ENCODE measurements around the gene ACOT4.
"Not testable (repeated sequence)": the region's sequence is repeated elsewhere in the genome, so short reads cannot be mapped to it uniquely, and the experiment has no call there.

Gene ACOT4

GRCh38 chr14:73582102-73582979, 9.3 kb upstream of the ACOT4 start:
- peak; percentile 62 for DNase-seq

- no peak for DNase-seq
Observed at GRCh38 chr14:73588695-73589094, 3.0 kb upstream of the ACOT4 start.

- peak; percentile 56 for DNase-seq
Observed at GRCh38 chr14:73589116-73589515, 2.6 kb upstream of the ACOT4 start.

GRCh38 chr14:73590673-73591004, 1.0 kb upstream of the ACOT4 start:
- not testable (repeated sequence) for DNase-seq

GRCh38 chr14:73594491-73594890, 2.8 kb downstream of the ACOT4 start:
- DNase-seq: no peak

GRCh38 chr14:73599499-73599898, 7.8 kb downstream of the ACOT4 start:
- no peak for DNase-seq

GRCh38 chr14:73602994-73603393, 11.3 kb downstream of the ACOT4 start:
- DNase-seq: no peak

GRCh38 chr14:73606271-73606670, 14.6 kb downstream of the ACOT4 start:
- no peak for DNase-seq

- no peak for DNase-seq
Observed at GRCh38 chr14:73607241-73607640, 15.6 kb downstream of the ACOT4 start.

- DNase-seq: no peak
Observed at GRCh38 chr14:73610687-73611086, 19.0 kb downstream of the ACOT4 start.

- DNase-seq: peak; percentile 70
Observed at GRCh38 chr14:73612339-73613045, 20.8 kb downstream of the ACOT4 start, which contains the start of gene ACOT6. Gene ACOT6 (plus strand): TSS chr14:73612517. CDS start chr14:73612572, 55 bp downstream.

GRCh38 chr14:73613046-73613383, 21.3 kb downstream of the ACOT4 start:
- DNase-seq: peak; percentile 6

- DNase-seq: no peak
Observed at GRCh38 chr14:73613419-73613963, 21.8 kb downstream of the ACOT4 start.

- DNase-seq: no peak
Observed at GRCh38 chr14:73616831-73617230, 25.2 kb downstream of the ACOT4 start.

GRCh38 chr14:73619524-73619923, 27.9 kb downstream of the ACOT4 start:
- DNase-seq: no peak

- DNase-seq: peak; percentile 10
Observed at GRCh38 chr14:73620268-73620667, 28.6 kb downstream of the ACOT4 start.

GRCh38 chr14:73623504-73624054, 31.9 kb downstream of the ACOT4 start:
- peak; percentile 8 for DNase-seq

GRCh38 chr14:73625706-73626105, 34.0 kb downstream of the ACOT4 start:
- DNase-seq: no peak

- peak; percentile 89 for DNase-seq
Observed at GRCh38 chr14:73627151-73627558, 35.5 kb downstream of the ACOT4 start.

- DNase-seq: no peak
Observed at GRCh38 chr14:73630009-73630780, 38.5 kb downstream of the ACOT4 start.

GRCh38 chr14:73633116-73634010, 41.7 kb downstream of the ACOT4 start:
- peak; percentile 79 for DNase-seq
